Gastrocnemius medialis (tissue), 4 donors: ENCODE measurements around the gene SPR. TPM values are rescaled to one million over a fixed set of nuclear protein-coding genes. Genes with fewer than 3 reads are reported as not detected.

Experiments
- ATAC-seq, 2 donors: fragments of 150-250 bp; one replicate each; pipeline ENCODE4 v1.9.1; 2016
- DNase-seq, 2 donors: peaks; one replicate each; pipeline ENCODE4 v3.0.0-alpha.2; 2019
- H3K27ac ChIP-seq, 4 donors: fragments of 200-600 bp; sonication (generic); 1 replicate in 1 of 4; 2 replicates in 3 of 4; pipeline ENCODE4 v1.5.1; 2016 to 2018; ENCODE audit warnings: mild to moderate bottlenecking in 2 of 4, moderate library complexity in 1 of 4
- H3K27me3 ChIP-seq, 3 donors: fragments of 200-600 bp; sonication (generic) in 2 of 3; 1 replicate in 1 of 3; 2 replicates in 2 of 3; pipeline versions ENCODE4 v1.5.1 to v1.6.0; 2016 to 2019; ENCODE audit warnings: mild to moderate bottlenecking in 1 of 3, moderate library complexity in 1 of 3
- H3K36me3 ChIP-seq, 2 donors: fragments of 200-600 bp; sonication (generic) in 1 of 2; one replicate each; pipeline ENCODE4 v1.5.1; 2017 to 2018
- H3K4me1 ChIP-seq, 2 donors: fragments of 200-600 bp; sonication (generic) in 1 of 2; one replicate each; pipeline ENCODE4 v1.5.1; 2016 to 2017; ENCODE audit warnings: mild to moderate bottlenecking in 2 of 2
- H3K4me3 ChIP-seq, 4 donors: fragments of 200-600 bp; sonication (generic) in 3 of 4; 1 replicate in 1 of 4; 2 replicates in 3 of 4; pipeline ENCODE4 v1.5.1; 2016 to 2019; ENCODE audit warnings: mild to moderate bottlenecking in 2 of 4
- H3K9me3 ChIP-seq, 3 donors: fragments of 200-600 bp; sonication (generic) in 2 of 3; 1 replicate in 1 of 3; 2 replicates in 2 of 3; pipeline ENCODE4 v1.5.1; 2016 to 2019
- POLR2A ChIP-seq, 2 donors: fragments of 450-650 bp; IDR thresholded peaks; one replicate each; pipeline ENCODE4 v1.6.1; 2017; ENCODE audit warnings: antibody characterized with exemption in 2 of 2, mild to moderate bottlenecking in 2 of 2, moderate library complexity in 2 of 2
- in situ Hi-C, 4 donors: fragments of 200-750 bp; cut with MboI; loops; one replicate each; pipeline versions ENCODE4 v1.15.0 to v1.8.0; 2017; ENCODE audit warnings: low sequenced_read_pairs in 4 of 4
- intact Hi-C: fragments of 100-400 bp; cut with DNase I; formaldehyde crosslinking; loops from one replicate; pipeline ENCODE4 v1.15.1; 2023; ENCODE audit warnings: low total_unique reads
- total RNA-seq, 4 donors: library from RNA; depleted of rRNA; stranded (reverse); fragments of >200 nt; gene quantifications; one replicate each; pipeline versions ENCODE4 v1.1.0 to v1.2.3, GENCODE V29; 2016
- TF ChIP-seq, protein P1 (sequence below), 5 experiments: fragments of 450-650 bp in 3 of 5; fragments of 200-600 bp in 2 of 5; sonication (generic) in 2 of 5; IDR thresholded peaks in 4 of 5; conservative IDR thresholded peaks in 1 of 5; 1 replicate in 4 of 5; 2 replicates in 1 of 5; pipeline ENCODE4 v1.5.1; 2016 to 2019; ENCODE audit warnings: antibody characterized with exemption in 5 of 5, mild to moderate bottlenecking in 3 of 5, moderate library complexity in 3 of 5

Gene SPR
- total RNA-seq, 4 donors from 2014 or later = 22.8 to 71.0 (median 33.6) TPM

DNA sequence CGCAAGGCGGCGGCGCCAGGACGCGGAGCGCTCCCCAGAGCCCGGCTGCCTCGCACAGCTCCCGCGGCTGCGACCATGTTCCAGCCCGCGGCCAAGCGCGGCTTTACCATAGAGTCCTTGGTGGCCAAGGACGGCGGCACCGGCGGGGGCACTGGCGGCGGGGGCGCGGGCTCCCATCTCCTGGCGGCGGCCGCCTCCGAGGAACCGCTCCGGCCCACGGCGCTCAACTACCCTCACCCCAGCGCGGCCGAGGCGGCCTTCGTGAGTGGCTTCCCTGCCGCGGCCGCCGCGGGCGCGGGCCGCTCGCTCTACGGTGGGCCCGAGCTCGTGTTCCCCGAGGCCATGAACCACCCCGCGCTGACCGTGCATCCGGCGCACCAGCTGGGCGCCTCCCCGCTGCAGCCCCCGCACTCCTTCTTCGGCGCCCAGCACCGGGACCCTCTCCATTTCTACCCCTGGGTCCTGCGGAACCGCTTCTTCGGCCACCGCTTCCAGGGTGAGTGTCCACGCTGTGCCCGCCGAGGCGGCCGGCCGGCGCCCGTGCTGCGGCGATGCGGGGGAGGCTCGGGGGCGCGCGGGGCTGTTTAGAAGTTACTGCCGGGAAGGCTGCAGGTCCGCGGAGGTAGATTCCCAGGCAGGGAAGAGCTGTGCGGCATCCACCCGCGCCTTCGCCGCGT lies 30.8 kb downstream of the SPR start:
- intact Hi-C loops (loop anchor here (1.0 kb wide), 1 partner anchor 31 kb away; the partner anchor contains the start of gene SPR), in situ Hi-C loops (no loop called here)
- peaks cover 96 to 98% (median 97%) of the 10 kb centered on the region in 3 donors for H3K27me3 ChIP-seq
- peaks cover 20 to 41% of the 10 kb centered on the region in 2 donors for H3K4me1 ChIP-seq
- DNase-seq (peak in 1 of 2 donors; percentile 9), ATAC-seq (peak in 1 of 2 donors; percentile 8)
- H3K9me3 ChIP-seq = no peaks in the 10 kb centered on the region
- H3K4me3 ChIP-seq = peak overlapping the region; percentile 20 to 62 (median 48)
- TF ChIP-seq, protein P1, sequence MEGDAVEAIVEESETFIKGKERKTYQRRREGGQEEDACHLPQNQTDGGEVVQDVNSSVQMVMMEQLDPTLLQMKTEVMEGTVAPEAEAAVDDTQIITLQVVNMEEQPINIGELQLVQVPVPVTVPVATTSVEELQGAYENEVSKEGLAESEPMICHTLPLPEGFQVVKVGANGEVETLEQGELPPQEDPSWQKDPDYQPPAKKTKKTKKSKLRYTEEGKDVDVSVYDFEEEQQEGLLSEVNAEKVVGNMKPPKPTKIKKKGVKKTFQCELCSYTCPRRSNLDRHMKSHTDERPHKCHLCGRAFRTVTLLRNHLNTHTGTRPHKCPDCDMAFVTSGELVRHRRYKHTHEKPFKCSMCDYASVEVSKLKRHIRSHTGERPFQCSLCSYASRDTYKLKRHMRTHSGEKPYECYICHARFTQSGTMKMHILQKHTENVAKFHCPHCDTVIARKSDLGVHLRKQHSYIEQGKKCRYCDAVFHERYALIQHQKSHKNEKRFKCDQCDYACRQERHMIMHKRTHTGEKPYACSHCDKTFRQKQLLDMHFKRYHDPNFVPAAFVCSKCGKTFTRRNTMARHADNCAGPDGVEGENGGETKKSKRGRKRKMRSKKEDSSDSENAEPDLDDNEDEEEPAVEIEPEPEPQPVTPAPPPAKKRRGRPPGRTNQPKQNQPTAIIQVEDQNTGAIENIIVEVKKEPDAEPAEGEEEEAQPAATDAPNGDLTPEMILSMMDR (IDR thresholded peaks at IDR 0.05 in 4 of 5, conservative IDR thresholded peaks at IDR 0.05 in 1 of 5) = no peak
- TF ChIP-seq POLR2A (IDR thresholded peaks at IDR 0.05) = no peak
- H3K36me3 ChIP-seq = no peaks in the 10 kb centered on the region
- H3K27ac ChIP-seq = no peak overlapping the region

- DNase-seq = peak in 1 of 2 donors; percentile 4
- TF ChIP-seq, protein P1 (IDR thresholded peaks at IDR 0.05 in 4 of 5, conservative IDR thresholded peaks at IDR 0.05 in 1 of 5) = no peak
- no peak for TF ChIP-seq POLR2A (IDR thresholded peaks at IDR 0.05)
- peaks cover 20 to 49% of the 10 kb centered on the region in 2 donors for H3K4me1 ChIP-seq
- peaks cover 96 to 98% (median 97%) of the 10 kb centered on the region in 3 donors for H3K27me3 ChIP-seq
- H3K36me3 ChIP-seq = no peaks in the 10 kb centered on the region
- no peaks in the 10 kb centered on the region for H3K9me3 ChIP-seq
- ATAC-seq = no peak
- intact Hi-C loops = no loop called here
- H3K27ac ChIP-seq = no peak overlapping the region
- in situ Hi-C loops = no loop called here
- peak overlapping the region in 3 of 4 donors; percentile 37 to 46 (median 45) for H3K4me3 ChIP-seq
Observed at GRCh38 chr2:72919414-72920317, 32.5 kb downstream of the SPR start.

- no peak for TF ChIP-seq POLR2A (IDR thresholded peaks at IDR 0.05)
- TF ChIP-seq, protein P1 (IDR thresholded peaks at IDR 0.05 in 4 of 5, conservative IDR thresholded peaks at IDR 0.05 in 1 of 5) = no peak
Observed at GRCh38 chr2:72920318-72921087, 33.3 kb downstream of the SPR start.

DNA sequence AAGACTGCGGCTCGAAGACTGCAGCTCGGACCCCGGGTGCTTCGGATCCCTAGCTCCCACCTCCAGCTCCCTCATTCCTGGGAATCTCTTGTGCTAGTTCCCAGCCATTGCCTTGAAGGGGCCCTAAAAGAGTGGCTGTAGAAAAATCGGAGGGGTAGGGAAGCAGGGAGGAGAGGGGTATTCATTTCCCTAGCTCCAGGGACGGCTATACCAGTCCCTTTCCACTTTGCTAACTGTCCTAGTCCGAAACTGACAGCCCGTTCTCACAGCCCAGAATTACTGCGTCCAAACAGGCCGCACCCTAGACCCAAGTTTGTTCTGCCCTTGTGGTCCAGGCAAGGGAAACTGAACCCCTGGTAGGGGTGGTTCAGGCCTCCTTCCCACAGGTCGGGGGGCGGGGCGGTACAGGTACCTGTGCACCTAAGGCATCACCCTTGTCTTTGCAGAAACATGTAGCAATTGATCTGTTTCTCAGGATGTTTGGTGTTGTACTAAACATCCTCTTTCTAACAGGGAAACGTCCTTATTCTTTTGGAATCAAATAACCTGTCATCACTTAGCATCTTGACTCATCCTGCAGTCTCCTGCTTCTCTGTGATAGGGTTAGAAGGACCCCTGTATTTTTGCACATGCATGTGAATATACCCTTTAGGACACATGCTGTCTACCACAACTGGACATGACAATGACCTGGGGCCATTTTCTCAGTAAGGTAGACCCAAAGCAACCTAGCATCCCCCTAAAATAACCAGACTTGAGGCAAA lies 34.1 kb downstream of the SPR start:
- no peak for ATAC-seq
- Histone ChIP-seq H3K27ac (no peak overlapping the region), H3K9me3 (no peaks in the 10 kb centered on the region), H3K4me1 (peaks cover 12 to 41% of the 10 kb centered on the region in 2 donors), H3K4me3 (no peak overlapping the region), H3K27me3 (peaks cover 95 to 98% (median 97%) of the 10 kb centered on the region in 3 donors), H3K36me3 (no peaks in the 10 kb centered on the region)
- TF ChIP-seq, protein P1 (IDR thresholded peaks at IDR 0.05 in 4 of 5, conservative IDR thresholded peaks at IDR 0.05 in 1 of 5) = no peak
- no peak for TF ChIP-seq POLR2A (IDR thresholded peaks at IDR 0.05)
- peak in 1 of 2 donors; percentile 9 for DNase-seq
- in situ Hi-C loops = no loop called here
- intact Hi-C loops = no loop called here

More at GRCh38 chr2:72920318-72921087, 33.3 kb downstream of the SPR start:
- peaks cover 20 to 48% of the 10 kb centered on the region in 2 donors for H3K4me1 ChIP-seq
- H3K36me3 ChIP-seq = no peaks in the 10 kb centered on the region
- peaks cover 96 to 98% (median 97%) of the 10 kb centered on the region in 3 donors for H3K27me3 ChIP-seq
- ATAC-seq (no peak), DNase-seq (peak in 1 of 2 donors; percentile 8)
- no peak overlapping the region for H3K27ac ChIP-seq
- intact Hi-C loops = no loop called here
- in situ Hi-C loops = no loop called here
- H3K9me3 ChIP-seq = no peaks in the 10 kb centered on the region
- peak overlapping the region; percentile 9 to 46 (median 41) for H3K4me3 ChIP-seq
